NCI-H524 treated with DMSO at 0.1 percent for 48 hours (cell line): ENCODE data around the gene ITIH2.
"Not testable (repeated sequence)": the region's sequence is repeated elsewhere in the genome, so short reads cannot be mapped to it uniquely, and the experiment has no call there.

Source experiments
- DNase-seq: peaks from one replicate; lab custom pipeline; 2025; lab: John Stamatoyannopoulos, UW

Gene ITIH2

GRCh38 chr10:7744307-7744706, 41.2 kb downstream of the ITIH2 start:
- no peak for DNase-seq

- not testable (repeated sequence) for DNase-seq
Observed at GRCh38 chr10:7748637-7749036, 45.5 kb downstream of the ITIH2 start.

GRCh38 chr10:7750222-7750621, 47.1 kb downstream of the ITIH2 start:
- no peak for DNase-seq

- no peak for DNase-seq
Observed at GRCh38 chr10:7752251-7752650, 49.1 kb downstream of the ITIH2 start.

GRCh38 chr10:7755103-7755502, 52.0 kb downstream of the ITIH2 start:
- no peak for DNase-seq

GRCh38 chr10:7756360-7756992, 53.4 kb downstream of the ITIH2 start:
- DNase-seq = no peak

GRCh38 chr10:7763929-7764328, 60.8 kb downstream of the ITIH2 start:
- no peak for DNase-seq

GRCh38 chr10:7766241-7766640, 63.1 kb downstream of the ITIH2 start:
- no peak for DNase-seq

- no peak for DNase-seq
Observed at GRCh38 chr10:7767209-7767608, 64.1 kb downstream of the ITIH2 start.

GRCh38 chr10:7768417-7768816, 65.3 kb downstream of the ITIH2 start:
- DNase-seq = no peak

GRCh38 chr10:7773845-7774801, 71.0 kb downstream of the ITIH2 start:
- no peak for DNase-seq

- DNase-seq = no peak
Observed at GRCh38 chr10:7776777-7777176, 73.7 kb downstream of the ITIH2 start.

- not testable (repeated sequence) for DNase-seq
Observed at GRCh38 chr10:7782194-7782593, 79.1 kb downstream of the ITIH2 start.

DNA sequence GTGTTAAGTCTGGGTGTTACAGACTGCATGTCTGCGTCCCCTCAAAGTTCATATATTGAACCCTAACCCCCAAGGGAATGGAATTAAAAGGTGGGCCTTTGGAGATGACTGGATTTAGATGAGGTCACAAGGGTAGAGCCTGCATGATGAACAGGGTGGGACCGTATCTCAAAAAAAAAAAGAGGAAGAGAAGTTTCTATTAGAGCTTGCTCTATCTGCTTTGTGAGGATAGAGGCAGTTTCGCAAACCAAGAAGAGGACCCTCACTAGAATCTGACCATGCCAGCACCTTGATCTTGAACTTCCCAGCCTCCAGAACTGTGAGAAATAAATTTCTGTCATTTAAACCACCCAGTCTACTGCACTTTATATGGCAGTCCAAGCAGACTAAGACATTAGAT, 83.3 kb downstream of the ITIH2 start:
- DNase-seq = no peak

GRCh38 chr10:7787150-7787856, 84.2 kb downstream of the ITIH2 start:
- no peak for DNase-seq

- DNase-seq = peak; percentile 33
Observed at GRCh38 chr10:7787857-7788638, 84.9 kb downstream of the ITIH2 start, which contains the start of the genes ATP5F1C and KIN. Gene ATP5F1C (plus strand): TSS chr10:7788177. CDS start chr10:7788208, 31 bp downstream. Gene KIN (minus strand): TSS chr10:7787993. CDS start chr10:7787933, 60 bp downstream.

DNA sequence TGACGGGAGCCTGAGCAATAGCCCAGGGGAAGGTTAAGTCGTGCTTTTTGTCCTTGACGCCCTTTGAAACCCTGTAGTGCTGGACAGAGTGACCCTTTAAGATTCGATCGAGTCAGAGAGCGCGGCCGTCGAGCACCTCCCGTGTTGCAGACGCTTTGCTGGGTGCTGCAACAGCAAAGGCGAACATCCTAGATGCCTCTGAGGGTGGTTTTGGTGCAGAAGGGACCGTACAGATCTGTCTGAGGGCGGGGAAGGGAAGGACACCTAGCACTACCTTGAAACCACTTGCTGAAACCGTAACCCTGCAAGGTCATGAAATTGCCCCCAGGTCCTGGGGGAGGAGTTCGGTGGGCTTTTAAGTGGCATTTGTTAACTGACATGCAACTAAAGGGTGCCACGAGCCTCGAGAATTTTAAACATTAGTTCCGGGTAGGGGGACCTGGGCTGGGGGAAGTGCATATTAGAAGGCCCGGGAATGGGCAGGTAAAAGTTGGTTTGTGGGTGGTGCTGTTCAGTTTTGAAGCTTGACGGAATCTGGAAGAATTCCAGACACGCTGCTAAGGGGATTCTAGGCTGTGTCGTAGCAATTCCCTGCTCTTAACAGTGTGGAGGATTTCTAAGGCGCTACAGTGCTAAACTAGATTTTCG, 85.6 kb downstream of the ITIH2 start:
- no peak for DNase-seq

DNA sequence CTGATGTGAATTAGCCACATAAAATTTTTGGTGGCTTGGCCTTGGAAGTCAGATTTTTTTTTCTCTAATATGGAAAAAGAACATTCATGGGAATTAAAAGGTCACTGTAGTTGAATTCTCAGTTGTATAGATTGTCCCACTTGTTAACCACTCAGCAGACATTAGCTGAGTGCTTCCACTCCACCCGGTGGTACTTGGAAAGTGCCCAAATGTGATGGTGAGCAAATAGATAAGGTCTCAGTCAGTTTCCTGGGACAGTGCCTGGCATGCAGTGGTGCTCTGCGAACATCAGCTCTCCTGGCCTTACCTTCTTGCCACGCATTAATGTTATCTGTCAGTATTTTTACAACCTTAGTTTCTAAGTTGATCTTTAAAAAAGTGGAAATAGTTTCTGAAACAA, 86.3 kb downstream of the ITIH2 start:
- DNase-seq = no peak

- DNase-seq = no peak
Observed at GRCh38 chr10:7792541-7792940, 89.4 kb downstream of the ITIH2 start.

- DNase-seq = no peak
Observed at GRCh38 chr10:7794251-7795026, 91.3 kb downstream of the ITIH2 start.
